ENCODE data around the gene OLA1. TPM values are rescaled to one million over a fixed set of nuclear protein-coding genes. Genes with fewer than 3 reads are reported as not detected.

OLA1 gene
- total and polyA plus RNA-seq, 2 of the 4 experiments (the other 2 are of a cell fraction), result 54.7 to 71.2 TPM

DNA sequence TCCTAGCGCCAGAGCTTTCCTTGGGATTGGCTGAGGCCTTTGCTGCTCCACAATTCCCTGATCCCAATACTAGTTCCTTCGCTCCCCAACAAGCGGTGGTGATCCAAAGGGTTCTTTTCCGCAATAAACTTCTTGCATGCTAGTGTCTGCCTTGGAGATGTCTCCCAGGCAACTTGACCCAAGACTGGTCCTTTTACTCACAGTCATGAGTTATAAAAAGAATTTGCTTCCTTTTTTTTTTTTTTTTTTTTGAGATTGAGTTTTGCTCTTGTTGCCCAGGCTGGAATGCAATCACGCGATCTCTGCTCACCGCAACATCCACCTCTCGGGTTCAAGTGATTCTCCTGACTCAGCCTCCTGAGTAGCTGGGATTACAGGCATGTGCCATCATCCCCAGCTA is 193.4 kb downstream of the OLA1 start:
- no peak overlapping the region for H4K5ac ChIP-seq (ENCODE audit: low read depth, low read length)
- no peak overlapping the region for H4K91ac ChIP-seq (ENCODE audit: insufficient read depth, low read depth, low read length)
- no peak overlapping the region for H2AFZ ChIP-seq (replicated peaks; ENCODE audit: low read length, poor library complexity)
- H3K18ac ChIP-seq (ENCODE audit: low read depth, low read length), result no peak overlapping the region
- no peak overlapping the region for H2BK120ac ChIP-seq (ENCODE audit: low read depth, low read length)
- TF ChIP-seq CTCF (conservative IDR thresholded peaks at IDR 0.05; ENCODE audit: low read depth, low read length) (no peak), RAD21 (IDR thresholded peaks at IDR 0.05; ENCODE audit: low read length) (no peak), NFE2L2 (IDR thresholded peaks at IDR 0.05; ENCODE audit: low read depth, low read length) (no peak)
- no peak overlapping the region for H2AK9ac ChIP-seq (replicated peaks; ENCODE audit: low read depth, low read length, poor library complexity)
- no peak overlapping the region for H2AK5ac ChIP-seq (ENCODE audit: low read depth, low read length)
- H4K8ac ChIP-seq (ENCODE audit: low read depth in 2 of 2, low read length in 2 of 2), result no peak overlapping the region
- no peak overlapping the region; the same call in 1 of the 2 replicates for H3K4ac ChIP-seq (ENCODE audit: low read depth, low read length)
- dilution Hi-C loops (cut with HindIII; ENCODE audit: low sequenced_read_pairs, unreplicated experiment) (no loop called here), intact Hi-C loops (cut with micrococcal nuclease) (loop anchor here (5.0 to 10.0 kb wide), 4 partner anchors 190 to 480 kb away; partner anchors contain the start of gene OLA1), in situ Hi-C loops (cut with MboI; ENCODE audit: low sequenced_read_pairs) (loop anchor here (25.0 kb wide), 1 partner anchor 643 kb away; no protein-coding TSS in a partner anchor)
- no peaks in the 10 kb centered on the region for H3K79me1 ChIP-seq (ENCODE audit: low read depth in 1 of 2, low read length in 2 of 2)
- no peaks in the 10 kb centered on the region for H4K20me1 ChIP-seq (ENCODE audit: insufficient read depth, low read length)
- ChIA-PET CTCF (no interaction called here), POLR2A (ENCODE audit: unreplicated experiment) (no interaction called here)
- no peak overlapping the region for H3K4me3 ChIP-seq (ENCODE audit: insufficient read depth, low read depth, low read length)
- H3K4me1 ChIP-seq (ENCODE audit: control insufficient read depth, insufficient read depth, low read length), result peaks cover 25% of the 10 kb centered on the region
- no peak overlapping the region; the same call in 1 of the 2 replicates for H3K14ac ChIP-seq (replicated peaks; ENCODE audit: low read depth, low read length)
- no peak overlapping the region for H3K4me2 ChIP-seq (ENCODE audit: low read depth, low read length)
- no peak overlapping the region for H2BK15ac ChIP-seq (ENCODE audit: low read depth, low read length)
- no peaks in the 10 kb centered on the region for H3K36me3 ChIP-seq (ENCODE audit: control insufficient read depth, insufficient read depth, low read length)
- DNase-seq (no peak), ATAC-seq (ENCODE audit: low read depth) (no peak)
- WGBS, 2 experiments (ENCODE audit: extremely low coverage in 2 of 2, insufficient read length in 1 of 2), result 100% methylated on average over 3 of the region's 8 CpGs; no CpG with 5 or more reads in 1 of the 2 experiments
- H3K27me3 ChIP-seq (ENCODE audit: control insufficient read depth, insufficient read depth, low read length), result no peaks in the 10 kb centered on the region
- H3K56ac ChIP-seq (ENCODE audit: extremely low read depth, insufficient read depth, low read length), result no peak overlapping the region
- H3K27ac ChIP-seq (ENCODE audit: insufficient read depth, low read length), result no peak overlapping the region
- no peak overlapping the region for H2BK20ac ChIP-seq (ENCODE audit: low read depth, low read length)
- H2BK5ac ChIP-seq (ENCODE audit: low read depth, low read length, poor library complexity, severe bottlenecking), result no peak overlapping the region
- H3K9ac ChIP-seq (ENCODE audit: low read depth, low read length), result no peak overlapping the region
- H3K9me1 ChIP-seq (ENCODE audit: insufficient read depth, low read length), result peaks cover 13% of the 10 kb centered on the region
- no TSS peak for BruUV-seq (replicated peaks)
- no peak overlapping the region for H3K23ac ChIP-seq (ENCODE audit: low read depth, low read length)
- no peaks in the 10 kb centered on the region for H3K9me3 ChIP-seq (ENCODE audit: control insufficient read depth, insufficient read depth, low read length)

Measured in IMR-90 (cell line).